GM18951 (cell line): ENCODE data around the gene NAV2.

ENCODE experiments used
- POLR2A ChIP-seq: IDR thresholded peaks from 4 replicates; pipeline ENCODE4 v1.6.1; 2011; ENCODE audit warnings: mild to moderate bottlenecking; ENCODE audit not compliant: insufficient read length, insufficient read depth; ENCODE audit errors: extremely low read depth
- in situ Hi-C: fragments of 300-500 bp; cut with MboI; formaldehyde crosslinking; loops from one replicate; pipeline ENCODE4 v1.12.0; 2022; ENCODE audit warnings: low sequenced_read_pairs, mixed read lengths, inconsistent platforms; ENCODE audit not compliant: unreplicated experiment

Gene NAV2

GRCh38 chr11:20008190-20008870 is 295.7 kb downstream of the NAV2 start:
- TF ChIP-seq POLR2A, result no peak
- in situ Hi-C loops, result no loop called here

GRCh38 chr11:20008871-20009644 is 296.4 kb downstream of the NAV2 start:
- TF ChIP-seq POLR2A, result no peak
- in situ Hi-C loops, result no loop called here

GRCh38 chr11:20010156-20010850 is 297.7 kb downstream of the NAV2 start:
- in situ Hi-C loops, result no loop called here
- no peak for TF ChIP-seq POLR2A

- in situ Hi-C loops, result no loop called here
Measured at GRCh38 chr11:20010851-20011225, 298.2 kb downstream of the NAV2 start.

GRCh38 chr11:20011307-20011951 is 298.8 kb downstream of the NAV2 start:
- TF ChIP-seq POLR2A, result no peak
- in situ Hi-C loops, result no loop called here

More at GRCh38 chr11:20010851-20011225, 298.2 kb downstream of the NAV2 start:
- no peak for TF ChIP-seq POLR2A

GRCh38 chr11:20013346-20014066 is 300.9 kb downstream of the NAV2 start:
- in situ Hi-C loops, result no loop called here
- no peak for TF ChIP-seq POLR2A

GRCh38 chr11:20014067-20014402 is 301.4 kb downstream of the NAV2 start:
- no peak for TF ChIP-seq POLR2A

GRCh38 chr11:20015101-20015500 is 302.5 kb downstream of the NAV2 start:
- TF ChIP-seq POLR2A, result no peak
- in situ Hi-C loops, result no loop called here

More at GRCh38 chr11:20014067-20014402, 301.4 kb downstream of the NAV2 start:
- in situ Hi-C loops, result no loop called here

- TF ChIP-seq POLR2A, result no peak
- in situ Hi-C loops, result no loop called here
Measured at GRCh38 chr11:20015529-20016427, 303.1 kb downstream of the NAV2 start.

GRCh38 chr11:20016526-20016925 is 303.9 kb downstream of the NAV2 start:
- in situ Hi-C loops, result no loop called here
- TF ChIP-seq POLR2A, result no peak

GRCh38 chr11:20017320-20017719 is 304.7 kb downstream of the NAV2 start:
- TF ChIP-seq POLR2A, result no peak
- in situ Hi-C loops, result no loop called here

GRCh38 chr11:20020198-20020597 is 307.6 kb downstream of the NAV2 start:
- TF ChIP-seq POLR2A, result no peak
- in situ Hi-C loops, result no loop called here
